AG10803 (cell line): ENCODE results near the gene PIP4K2B.

Experiments
- DNase-seq: peaks from one replicate; pipeline ENCODE4 v3.0.0; 2010; ENCODE audit warnings: low read depth
- H3K4me3 ChIP-seq: 2 replicates; pipeline ENCODE4 v1.5.1; 2011; ENCODE audit warnings: mild to moderate bottlenecking, low read length, control low read depth
- CTCF ChIP-seq: conservative IDR thresholded peaks from 2 replicates; pipeline ENCODE4 v1.5.1; 2011; ENCODE audit warnings: mild to moderate bottlenecking, low read length, control low read depth, inconsistent platforms

The PIP4K2B gene

GRCh38 chr17:38773258-38773657 is 26.1 kb downstream of the PIP4K2B start:
- no peak overlapping the region for H3K4me3 ChIP-seq
- DNase-seq = no peak
- no peak for TF ChIP-seq CTCF

GRCh38 chr17:38768417-38768816 is 30.9 kb downstream of the PIP4K2B start:
- no peak for TF ChIP-seq CTCF
- H3K4me3 ChIP-seq = no peak overlapping the region
- no peak for DNase-seq

- no peak overlapping the region for H3K4me3 ChIP-seq
- no peak for TF ChIP-seq CTCF
- DNase-seq = no peak
These were observed 33.0 kb downstream of the PIP4K2B start for GRCh38 chr17:38766341-38766740.

- TF ChIP-seq CTCF = no peak
- DNase-seq = no peak
- no peak overlapping the region for H3K4me3 ChIP-seq
These were observed 37.1 kb downstream of the PIP4K2B start for GRCh38 chr17:38762231-38762630.

GRCh38 chr17:38761612-38762011 is 37.7 kb downstream of the PIP4K2B start:
- DNase-seq = peak; percentile 22
- peak; percentile 32 for TF ChIP-seq CTCF
- H3K4me3 ChIP-seq = no peak overlapping the region

- no peak for TF ChIP-seq CTCF
- H3K4me3 ChIP-seq = peak overlapping the region; percentile 99
These were observed 46.3 kb downstream of the PIP4K2B start for GRCh38 chr17:38753071-38753506.

GRCh38 chr17:38752308-38753070 is 46.9 kb downstream of the PIP4K2B start, which contains the start of gene PSMB3:
Gene PSMB3 (plus strand): TSS chr17:38752741. CDS start chr17:38752827, 86 bp downstream.
- TF ChIP-seq CTCF = no peak
- DNase-seq = peak; percentile 100
- peak within 1 kb of the TSS; percentile 99 for H3K4me3 ChIP-seq

More at GRCh38 chr17:38753071-38753506, 46.3 kb downstream of the PIP4K2B start:
- no peak for DNase-seq
